Measurements from ENCODE around the gene ATP2C2.

GRCh38 chr16:84324434-84325262 is 43.7 kb upstream of the ATP2C2 start:
- TF ChIP-seq CTCF (IDR thresholded peaks at IDR 0.05; ENCODE audit: insufficient read depth, low read length, poor library complexity, severe bottlenecking) (no peak), EZH2phosphoT487 (conservative IDR thresholded peaks at IDR 0.05; ENCODE audit: low read length) (no peak)

All from SU-DHL-6 (cell line).